HepG2 (cell line): ENCODE measurements around the gene AGXT. TPM values are rescaled to one million over a fixed set of nuclear protein-coding genes. Genes with fewer than 3 reads are reported as not detected.

Experiments
- ATAC-seq: fragments of 200-7000 bp; cut with Tn5 transposase; 3 replicates; pipeline ENCODE4 v1.9.1; 2020; ENCODE audit warnings: mild to moderate bottlenecking, moderate library complexity
- BruUV-seq: library from RNA; stranded (reverse); fragments of 400-500 nt; replicated peaks from 2 replicates; lab custom pipeline; 2021; lab: Mats Ljungman, UMichigan
- CTCF ChIA-PET: fragments of 300-600 bp; formaldehyde crosslinking; extraction: SDS; loops from one replicate; lab custom pipeline; 2021; ENCODE audit warnings: low total read pairs, inconsistent platforms, low intra/inter-chr PET ratio; lab: Yijun Ruan, JAX
- POLR2A ChIA-PET: fragments of 350-600 bp; sonication (Branson Sonifier 250); formaldehyde crosslinking; loops from one replicate; lab custom pipeline; 2020; ENCODE audit warnings: antibody characterized with exemption, inconsistent platforms; lab: Yijun Ruan, JAX
- DNase-seq: peaks from one replicate; pipeline ENCODE4 v3.0.0-alpha.2; 2015; ENCODE audit warnings: low spot score
- FAIRE-seq: peaks from 3 replicates; lab custom pipeline; 2011; peaks lifted over from hg19 to GRCh38; lab: Jason Lieb, UNC
- H2AFZ ChIP-seq: one replicate; pipeline ENCODE4 v1.6.1; 2011; ENCODE audit warnings: low read length, inconsistent platforms
- H3K27ac ChIP-seq: fragments of 300-600 bp; 3 replicates; pipeline ENCODE4 v1.8.0; 2011; ENCODE audit warnings: mixed run types, mild to moderate bottlenecking, mixed read lengths, low read length, inconsistent platforms; ENCODE audit not compliant: insufficient read depth; ENCODE audit errors: extremely low read length
- H3K27me3 ChIP-seq, 2 experiments: fragments of 200-600 bp in 1 of 2; 2 replicates in 1 of 2; 3 replicates in 1 of 2; pipeline versions ENCODE4 v1.6.0 to v1.8.0; 2011; ENCODE audit warnings: low read length in 2 of 2, mild to moderate bottlenecking in 2 of 2, moderate library complexity in 2 of 2, inconsistent platforms in 1 of 2; ENCODE audit not compliant: insufficient read depth in 2 of 2, control insufficient read depth in 1 of 2
- H3K36me3 ChIP-seq, 2 experiments: fragments of 200-600 bp in 1 of 2; replicated peaks in 1 of 2; 2 replicates in 1 of 2; 3 replicates in 1 of 2; pipeline versions ENCODE4 v1.5.1 to v1.8.0; 2011; ENCODE audit warnings: low read length in 2 of 2, inconsistent platforms in 1 of 2; ENCODE audit not compliant: insufficient read depth in 2 of 2, control insufficient read depth in 1 of 2
- H3K4me1 ChIP-seq: 2 replicates; pipeline ENCODE4 v1.5.1; 2012; ENCODE audit warnings: low read length, inconsistent platforms; ENCODE audit not compliant: insufficient read depth
- H3K4me2 ChIP-seq: 2 replicates; pipeline ENCODE4 v1.6.0; 2011; ENCODE audit warnings: low read depth, low read length, inconsistent platforms
- H3K4me3 ChIP-seq, 3 experiments: fragments of 200-600 bp in 1 of 3; sonication (generic), shearing (Covaris generic) in 1 of 3; replicated peaks in 1 of 3; 2 replicates each; pipeline ENCODE4 v1.5.1; 2011 to 2016; ENCODE audit warnings: low read length in 3 of 3, inconsistent platforms in 2 of 3, low read depth in 2 of 3, mild to moderate bottlenecking in 2 of 3, control low read depth in 1 of 3, mixed read lengths in 1 of 3; ENCODE audit not compliant: insufficient read depth in 1 of 3
- H3K79me2 ChIP-seq: one replicate; pipeline ENCODE4 v1.6.1; 2011; ENCODE audit warnings: low read length, inconsistent platforms; ENCODE audit not compliant: insufficient read depth
- H3K9ac ChIP-seq: 2 replicates; pipeline ENCODE4 v1.6.0; 2011; ENCODE audit warnings: mild to moderate bottlenecking, low read depth, low read length, inconsistent platforms; ENCODE audit not compliant: insufficient read depth
- H3K9me3 ChIP-seq: 2 replicates; pipeline ENCODE4 v1.5.1; 2012; ENCODE audit warnings: mild to moderate bottlenecking, low read length
- H4K20me1 ChIP-seq: 2 replicates; pipeline ENCODE4 v1.6.0; 2011; ENCODE audit warnings: inconsistent platforms, mild to moderate bottlenecking, low read length, moderate library complexity; ENCODE audit not compliant: insufficient read depth
- ARID2 ChIP-seq: sonication (generic); formaldehyde crosslinking; IDR thresholded peaks from 2 replicates; pipeline ENCODE4 v1.8.1; 2022; ENCODE audit warnings: mild to moderate bottlenecking, missing genetic modification reagents, borderline replicate concordance
- ATF7 ChIP-seq, 2 experiments: fragments of 450-650 bp in 1 of 2; sonication (generic) in 1 of 2; formaldehyde crosslinking in 1 of 2; IDR thresholded peaks; 2 replicates each; pipeline versions ENCODE4 v1.4.0 to v1.6.1; 2016 to 2020; ENCODE audit warnings: antibody characterized with exemption in 1 of 2, mild to moderate bottlenecking in 1 of 2, missing genetic modification reagents in 1 of 2
- CREB1 ChIP-seq, 2 experiments: fragments of 450-650 bp in 1 of 2; IDR thresholded peaks; 2 replicates each; pipeline ENCODE4 v1.6.1; 2016 to 2017; ENCODE audit warnings: control low read depth in 1 of 2, mild to moderate bottlenecking in 1 of 2, missing compliant biosample characterization in 1 of 2, missing genetic modification characterization in 1 of 2
- DBP ChIP-seq: sonication (generic); formaldehyde crosslinking; IDR thresholded peaks from 2 replicates; pipeline ENCODE4 v1.4.0; 2020; ENCODE audit warnings: missing genetic modification reagents; ENCODE audit errors: not compliant biosample characterization
- KLF9 ChIP-seq: IDR thresholded peaks from 2 replicates; pipeline ENCODE4 v1.6.1; 2016; ENCODE audit warnings: low read depth
- MED1 ChIP-seq: sonication (generic); formaldehyde crosslinking; IDR thresholded peaks from 2 replicates; pipeline ENCODE4 v1.4.0; 2020; ENCODE audit warnings: missing genetic modification reagents
- MEF2D ChIP-seq: sonication (generic); formaldehyde crosslinking; IDR thresholded peaks from 2 replicates; pipeline ENCODE4 v1.5.1; 2020; ENCODE audit warnings: mild to moderate bottlenecking, missing genetic modification reagents
- NCOA1 ChIP-seq: sonication (generic); formaldehyde crosslinking; IDR thresholded peaks from 2 replicates; pipeline ENCODE4 v1.9.0; 2021; ENCODE audit warnings: missing genetic modification reagents
- SOX5 ChIP-seq: IDR thresholded peaks from 2 replicates; pipeline ENCODE4 v1.6.1; 2016; ENCODE audit warnings: borderline replicate concordance
- SP2 ChIP-seq: sonication (generic); formaldehyde crosslinking; IDR thresholded peaks from 2 replicates; pipeline ENCODE4 v1.5.1; 2020; ENCODE audit warnings: mild to moderate bottlenecking, missing genetic modification reagents
- ZBTB2 ChIP-seq: sonication (generic); formaldehyde crosslinking; IDR thresholded peaks from 2 replicates; pipeline ENCODE4 v1.8.0; 2022; ENCODE audit warnings: low read depth, missing genetic modification reagents
- ZKSCAN5 ChIP-seq: sonication (generic); formaldehyde crosslinking; IDR thresholded peaks from 2 replicates; pipeline ENCODE4 v1.5.1; 2020; ENCODE audit warnings: mild to moderate bottlenecking, missing genetic modification reagents
- ZMYM4 ChIP-seq: sonication (generic); formaldehyde crosslinking; IDR thresholded peaks from 2 replicates; pipeline ENCODE4 v1.8.1; 2023; ENCODE audit warnings: mild to moderate bottlenecking, missing genetic modification reagents
- ZNF225 ChIP-seq: sonication (generic); formaldehyde crosslinking; IDR thresholded peaks from 2 replicates; pipeline ENCODE4 v1.4.0; 2020; ENCODE audit warnings: mild to moderate bottlenecking, missing genetic modification reagents
- ZNF33A ChIP-seq: sonication (generic); formaldehyde crosslinking; IDR thresholded peaks from 2 replicates; pipeline ENCODE4 v1.5.1; 2020; ENCODE audit warnings: missing genetic modification reagents, mild to moderate bottlenecking, moderate library complexity, borderline replicate concordance
- ZNF678 ChIP-seq: sonication (generic); formaldehyde crosslinking; IDR thresholded peaks from 2 replicates; pipeline ENCODE4 v1.4.0; 2020; ENCODE audit warnings: mild to moderate bottlenecking, missing genetic modification reagents
- ZNF816 ChIP-seq: sonication (generic); formaldehyde crosslinking; IDR thresholded peaks from 2 replicates; pipeline ENCODE4 v1.8.0; 2022; ENCODE audit warnings: missing genetic modification reagents, mild to moderate bottlenecking, borderline replicate concordance
- ZNF878 ChIP-seq: sonication (generic); formaldehyde crosslinking; IDR thresholded peaks from 2 replicates; pipeline ENCODE4 v1.8.1; 2023; ENCODE audit warnings: mild to moderate bottlenecking, missing genetic modification reagents, moderate library complexity
- WGBS: methylation state at CpG from one replicate; pipeline ENCODE4 v1.1.6; 2017; ENCODE audit warnings: low lambda C conversion rate; 5-methylcytosine and 5-hydroxymethylcytosine counted together
- in situ Hi-C: cut with HindIII; loops from 2 replicates; pipeline ENCODE4 v1.10.0; 2017; ENCODE audit warnings: low pct_unique_long_range_greater_than_20kb; ENCODE audit not compliant: extremely low pct_ligation_motif_present
- intact Hi-C: fragments of 100-400 bp; cut with micrococcal nuclease; formaldehyde crosslinking; loops from one replicate; pipeline ENCODE4 v1.10.0; 2022; ENCODE audit not compliant: unreplicated experiment
- polyA plus RNA-seq, 8 experiments: library from polyadenylated mRNA; depleted of rRNA in 3 of 8; stranded (reverse) in 7 of 8; unstranded in 1 of 8; fragments of >200 nt; fragmentation: Illumina TruSeq in 4 of 8; extraction: Trizol in 4 of 8; gene quantifications; 2 replicates each; pipeline versions ENCODE4 v1.2.1 to v1.2.3, GENCODE V29; 2011 to 2016; ENCODE audit warnings: low read depth in 4 of 8, missing spikeins in 1 of 8, mixed read lengths in 1 of 8; ENCODE audit not compliant: insufficient read depth in 1 of 8
- total RNA-seq, 5 experiments: library from RNA; depleted of rRNA; stranded (reverse); fragments of >200 nt; fragmentation: Illumina TruSeq; extraction: Trizol; gene quantifications; 2 replicates each; pipeline ENCODE4 v1.2.3, GENCODE V29; 2016; ENCODE audit warnings: low read depth in 1 of 5

The AGXT gene
- total and polyA plus RNA-seq, 2 of the 13 experiments (the other 11 are each of a cell fraction or from before 2014, with no cell fraction given), result 41.9 to 96.1 TPM

- ChIA-PET POLR2A (interaction anchor here (1.2 kb wide), 1 partner anchor 11 kb away, joined by 4 read pairs; no protein-coding TSS in a partner anchor), CTCF (no interaction called here)
- ATAC-seq (no peak), FAIRE-seq (no peak), DNase-seq (no peak)
- no peaks in the 10 kb centered on the region for H3K36me3 ChIP-seq
- no peak overlapping the region for H3K9ac ChIP-seq
- 73% methylated on average over 2 of the region's 3 CpGs for WGBS
- H3K79me2 ChIP-seq, result no peaks in the 10 kb centered on the region
- no peak overlapping the region for H3K4me2 ChIP-seq
- in situ Hi-C loops, result no loop called here
- peaks cover 41% of the 10 kb centered on the region for H3K4me1 ChIP-seq
- no peak overlapping the region for H2AFZ ChIP-seq
- H3K9me3 ChIP-seq, result no peaks in the 10 kb centered on the region
- H3K4me3 ChIP-seq, result no peak overlapping the region
- no TSS peak for BruUV-seq
- no peaks in the 10 kb centered on the region for H3K27me3 ChIP-seq
- no peaks in the 10 kb centered on the region for H4K20me1 ChIP-seq
- no peak overlapping the region for H3K27ac ChIP-seq
- TF ChIP-seq CREB1 (IDR thresholded peaks at IDR 0.05) (peak; percentile 52), CREB1 (CRISPR knock-in tag; IDR thresholded peaks at IDR 0.05) (no peak), ZNF33A (no peak), MED1 (CRISPR knock-in tag) (no peak), ATF7 (IDR thresholded peaks at IDR 0.05) (peak; percentile 95), ATF7 (CRISPR knock-in tag; IDR thresholded peaks at IDR 0.05) (no peak), ZNF678 (CRISPR knock-in tag) (no peak)
- intact Hi-C loops, result no loop called here
Measured at GRCh38 chr2:240884745-240885144, 16.1 kb downstream of the AGXT start.

- CTCF ChIA-PET, result no interaction called here
- Histone ChIP-seq H3K4me3 (no peak overlapping the region), H4K20me1 (no peaks in the 10 kb centered on the region), H3K9me3 (no peaks in the 10 kb centered on the region), H3K9ac (no peak overlapping the region), H3K4me2 (no peak overlapping the region), H3K79me2 (no peaks in the 10 kb centered on the region), H3K27me3 (no peaks in the 10 kb centered on the region), H3K4me1 (peaks cover 49% of the 10 kb centered on the region), H2AFZ (no peak overlapping the region), H3K27ac (no peak overlapping the region), H3K36me3 (no peaks in the 10 kb centered on the region)
- intact Hi-C loops (no loop called here), in situ Hi-C loops (no loop called here)
- FAIRE-seq (no peak), DNase-seq (no peak), ATAC-seq (no peak)
- WGBS, result 100% methylated on average over 1 of the region's 1 CpG
- POLR2A ChIA-PET, result interaction anchor here (1.2 kb wide), 1 partner anchor 11 kb away, joined by 4 read pairs; no protein-coding TSS in a partner anchor
- no TSS peak for BruUV-seq
- no peak for TF ChIP-seq ZNF816
- no peak for TF ChIP-seq NCOA1 (CRISPR knock-in tag)
- no peak for TF ChIP-seq ZMYM4 (CRISPR knock-in tag)
- TF ChIP-seq MEF2D (CRISPR knock-in tag), result no peak
- TF ChIP-seq SP2 (CRISPR knock-in tag), result no peak
- no peak for TF ChIP-seq SOX5 (CRISPR knock-in tag)
- no peak for TF ChIP-seq ARID2
- no peak for TF ChIP-seq ZKSCAN5 (CRISPR knock-in tag)
- no peak for TF ChIP-seq KLF9 (CRISPR knock-in tag)
- no peak for TF ChIP-seq ZNF878 (CRISPR knock-in tag)
- no peak for TF ChIP-seq ZBTB2 (CRISPR knock-in tag)
- no peak for TF ChIP-seq ZNF225 (CRISPR knock-in tag)
- TF ChIP-seq DBP (CRISPR knock-in tag), result no peak
Measured at GRCh38 chr2:240885566-240885965, 16.9 kb downstream of the AGXT start.
